HCT116 (cell line): Measurements from ENCODE around the gene SCD5. TPM values are rescaled to one million over a fixed set of nuclear protein-coding genes. Genes with fewer than 3 reads are reported as not detected.

Source experiments
- ATAC-seq: fragments of 200-7000 bp; cut with Tn5 transposase; 2 replicates; pipeline ENCODE4 v1.9.1; 2020; ENCODE audit warnings: mild to moderate bottlenecking, moderate library complexity
- BruUV-seq: library from RNA; stranded (reverse); fragments of 400-500 nt; replicated peaks from 2 replicates; lab custom pipeline; 2021; lab: Mats Ljungman, UMichigan
- CTCF ChIA-PET: fragments of 300-600 bp; sonication (Branson Sonifier 250); formaldehyde crosslinking; loops from one replicate; lab custom pipeline; 2021; ENCODE audit warnings: antibody characterized with exemption; lab: Charles Lee
- POLR2A ChIA-PET: fragments of 300-600, 350-600 bp; sonication (Branson Sonifier 250); formaldehyde crosslinking; loops from one replicate; lab custom pipeline; 2021; ENCODE audit warnings: antibody characterized with exemption; lab: Charles Lee
- RAD21 ChIA-PET, 2 experiments: fragments of 300-600 bp; sonication (Branson Sonifier 250); formaldehyde crosslinking; loops; one replicate each; lab custom pipeline; 2023; ENCODE audit warnings: low total read pairs in 2 of 2; ENCODE audit not compliant: uncharacterized antibody in 2 of 2, unreplicated experiment in 2 of 2, low non-redundant PET in 1 of 2; lab: Charles Lee
- DNase-seq: peaks from one replicate; pipeline ENCODE4 v3.0.0-alpha.2; 2010; ENCODE audit warnings: low read depth, low spot score
- H2AFZ ChIP-seq: fragments of 200-600 bp; shearing (Covaris generic), sonication (generic); 2 replicates; pipeline ENCODE4 v1.6.1; 2017; ENCODE audit warnings: low read depth, mixed run types, mixed read lengths, antibody characterized with exemption, low read length; ENCODE audit not compliant: poor library complexity, severe bottlenecking
- H3K27ac ChIP-seq: 2 replicates; pipeline ENCODE4 v1.5.1; 2012; ENCODE audit warnings: low read depth, low read length
- H3K27me3 ChIP-seq: fragments of 200-600 bp; sonication (generic); 2 replicates; pipeline ENCODE4 v1.6.1; 2016; ENCODE audit warnings: mixed run types, low read length, mixed read lengths; ENCODE audit not compliant: insufficient read depth
- H3K36me3 ChIP-seq, 2 experiments: fragments of 200-500 bp in 1 of 2; fragments of 200-600 bp in 1 of 2; sonication (Bioruptor generic) in 1 of 2; sonication (generic) in 1 of 2; 2 replicates each; pipeline versions ENCODE4 v1.5.1 to v1.6.1; 2014 to 2016; ENCODE audit warnings: low read length in 2 of 2, inconsistent platforms in 1 of 2, mixed read lengths in 1 of 2, mixed run types in 1 of 2; ENCODE audit not compliant: insufficient read depth in 2 of 2, control insufficient read depth in 1 of 2
- H3K4me1 ChIP-seq, 2 experiments: fragments of 200-600 bp in 1 of 2; sonication (generic) in 1 of 2; 2 replicates each; pipeline versions ENCODE4 v1.5.1 to v1.6.1; 2012 to 2017; ENCODE audit warnings: low read length in 2 of 2, inconsistent platforms in 1 of 2, mild to moderate bottlenecking in 1 of 2, mixed read lengths in 1 of 2, mixed run types in 1 of 2, moderate library complexity in 1 of 2; ENCODE audit not compliant: insufficient read depth in 2 of 2, control insufficient read depth in 1 of 2
- H3K4me2 ChIP-seq: fragments of 200-600 bp; sonication (generic); 2 replicates; pipeline ENCODE4 v1.6.1; 2017; ENCODE audit warnings: mixed run types, low read length, mixed read lengths
- H3K4me3 ChIP-seq, 2 experiments: fragments of 200-600 bp in 1 of 2; sonication (generic) in 1 of 2; replicated peaks in 1 of 2; 2 replicates each; pipeline ENCODE4 v1.5.1; 2011 to 2016; ENCODE audit warnings: low read length in 2 of 2, control low read depth in 1 of 2, low read depth in 1 of 2, mild to moderate bottlenecking in 1 of 2, mixed read lengths in 1 of 2, mixed run types in 1 of 2
- H3K79me2 ChIP-seq: fragments of 200-600 bp; sonication (generic); 2 replicates; pipeline ENCODE4 v1.6.1; 2017; ENCODE audit warnings: mild to moderate bottlenecking, mixed run types, low read length, moderate library complexity, mixed read lengths; ENCODE audit not compliant: insufficient read depth
- H3K9ac ChIP-seq: fragments of 200-600 bp; sonication (generic); 2 replicates; pipeline ENCODE4 v1.6.1; 2016; ENCODE audit warnings: low read length, mixed read lengths
- H3K9me2 ChIP-seq: fragments of 200-600 bp; sonication (generic), shearing (Covaris generic); 2 replicates; pipeline ENCODE4 v1.6.1; 2017; ENCODE audit warnings: mixed run types, mild to moderate bottlenecking, moderate library complexity; ENCODE audit not compliant: insufficient read depth
- H3K9me3 ChIP-seq, 2 experiments: fragments of 200-500 bp in 1 of 2; fragments of 200-600 bp in 1 of 2; sonication (Bioruptor generic) in 1 of 2; sonication (generic) in 1 of 2; 2 replicates each; pipeline ENCODE4 v1.6.1; 2014 to 2017; ENCODE audit warnings: low read length in 2 of 2, mixed read lengths in 2 of 2, inconsistent platforms in 1 of 2, low read depth in 1 of 2, mild to moderate bottlenecking in 1 of 2, mixed run types in 1 of 2, moderate library complexity in 1 of 2; ENCODE audit not compliant: control insufficient read depth in 1 of 2, insufficient read depth in 1 of 2
- H4K20me1 ChIP-seq: fragments of 200-600 bp; sonication (generic), shearing (Covaris generic); 2 replicates; pipeline ENCODE4 v1.6.1; 2017; ENCODE audit warnings: mixed run types, mild to moderate bottlenecking, moderate library complexity; ENCODE audit not compliant: insufficient read depth
- ELF1 ChIP-seq: IDR thresholded peaks from 2 replicates; pipeline ENCODE4 v1.6.1; 2012; ENCODE audit warnings: low read depth, borderline replicate concordance
- JUND ChIP-seq: IDR thresholded peaks from 2 replicates; pipeline ENCODE4 v1.6.1; 2012
- RAD21 ChIP-seq: IDR thresholded peaks from 2 replicates; pipeline ENCODE4 v1.6.1; 2012; ENCODE audit warnings: low read depth, mild to moderate bottlenecking
- SP1 ChIP-seq: IDR thresholded peaks from 2 replicates; pipeline ENCODE4 v1.6.1; 2012; ENCODE audit warnings: low read depth
- TCF7L2 ChIP-seq: IDR thresholded peaks from 2 replicates; pipeline ENCODE4 v1.7.0; 2011; ENCODE audit warnings: borderline replicate concordance, inconsistent platforms; ENCODE audit not compliant: insufficient read depth, insufficient read length; ENCODE audit errors: extremely low read depth
- ZBTB33 ChIP-seq: IDR thresholded peaks from 2 replicates; pipeline ENCODE4 v1.6.1; 2011; ENCODE audit warnings: mild to moderate bottlenecking, low read length, moderate library complexity; ENCODE audit not compliant: insufficient replicate concordance; ENCODE audit errors: extremely low read depth
- ZNF274 ChIP-seq: fragments of 200-500 bp; sonication (Bioruptor generic); IDR thresholded peaks from 2 replicates; pipeline ENCODE4 v1.6.1; 2014; ENCODE audit warnings: mild to moderate bottlenecking, low read depth, low read length, inconsistent platforms
- intact Hi-C: fragments of 100-400 bp; cut with micrococcal nuclease; formaldehyde crosslinking; loops from 2 replicates; pipeline ENCODE4 v1.10.0; 2022
- total RNA-seq: library from RNA; stranded (reverse); gene quantifications from one replicate; pipeline ENCODE4 v1.2.1, GENCODE V29; 2021; ENCODE audit not compliant: unreplicated experiment
- TF ChIP-seq, protein P1 (sequence below): IDR thresholded peaks from 2 replicates; pipeline ENCODE4 v1.6.1; 2012

The SCD5 gene
- total RNA-seq, 1 experiment from 2014 or later = 21.7 TPM

GRCh38 chr4:82782626-82783345, 15.8 kb downstream of the SCD5 start:
- Histone ChIP-seq H3K4me1 (peaks cover 72 to 77% of the 10 kb centered on the region in 2 experiments), H4K20me1 (no peaks in the 10 kb centered on the region)
- ChIA-PET RAD21 (no interaction called here), POLR2A (no interaction called here)
- TF ChIP-seq ZNF274 = no peak
- TF ChIP-seq ELF1 = no peak
- TF ChIP-seq JUND = no peak
- TF ChIP-seq, all 23 proteins: peak for 0
- no TSS peak for BruUV-seq
- Histone ChIP-seq H3K4me2 (peak overlapping the region; percentile 35), H3K9me3 (no peaks in the 10 kb centered on the region), H3K9ac (no peak overlapping the region), H3K79me2 (peaks cover 16% of the 10 kb centered on the region; the same call in 1 of the 2 replicates), H3K9me2 (no peaks in the 10 kb centered on the region), H3K27ac (no peak overlapping the region), H3K27me3 (no peaks in the 10 kb centered on the region), H2AFZ (no peak overlapping the region), H3K36me3 (0 out of 4 replicates have a peak, but pooled peaks cover 0 to 3% of the 10 kb centered on the region in 2 experiments), H3K4me3 (no peak overlapping the region)
- ATAC-seq = peak; percentile 21; the same call in 1 of the 2 replicates
- no peak for DNase-seq
- CTCF ChIA-PET = no interaction called here
- intact Hi-C loops = no loop called here

GRCh38 chr4:82780752-82781231, 17.8 kb downstream of the SCD5 start:
- BruUV-seq = no TSS peak
- ATAC-seq (peak; percentile 67), DNase-seq (no peak)
- peak overlapping the region; percentile 7; the same call in 1 of the 2 replicates for H3K27ac ChIP-seq
- H3K4me2 ChIP-seq = peak overlapping the region; percentile 55
- TF ChIP-seq RAD21 = 0 out of 2 replicates have a peak, but pooled peaks have one; percentile 4
- peak; percentile 25; the same call in 1 of the 2 replicates for TF ChIP-seq SP1
- TF ChIP-seq ZBTB33 = no peak
- peak; percentile 47 for TF ChIP-seq TCF7L2
- TF ChIP-seq, protein P1, sequence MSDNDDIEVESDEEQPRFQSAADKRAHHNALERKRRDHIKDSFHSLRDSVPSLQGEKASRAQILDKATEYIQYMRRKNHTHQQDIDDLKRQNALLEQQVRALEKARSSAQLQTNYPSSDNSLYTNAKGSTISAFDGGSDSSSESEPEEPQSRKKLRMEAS = no peak
- H4K20me1 ChIP-seq = no peaks in the 10 kb centered on the region
- H3K9me3 ChIP-seq = no peaks in the 10 kb centered on the region
- no peaks in the 10 kb centered on the region for H3K36me3 ChIP-seq
- no peak overlapping the region for H3K9ac ChIP-seq
- RAD21 ChIA-PET = no interaction called here
- intact Hi-C loops = no loop called here
- CTCF ChIA-PET = interaction anchor here (0.6 to 1.0 kb wide), 2 partner anchors 274 to 318 kb away, joined by 3 to 6 read pairs; no protein-coding TSS in a partner anchor
- H3K9me2 ChIP-seq = no peaks in the 10 kb centered on the region
- no peak overlapping the region for H2AFZ ChIP-seq
- H3K4me1 ChIP-seq = peaks cover 56 to 62% of the 10 kb centered on the region in 2 experiments
- H3K4me3 ChIP-seq = no peak overlapping the region
- POLR2A ChIA-PET = no interaction called here
- H3K79me2 ChIP-seq = peaks cover 16% of the 10 kb centered on the region; the same call in 1 of the 2 replicates
- no peaks in the 10 kb centered on the region for H3K27me3 ChIP-seq
